ENCODE data around the gene PRR22.

The PRR22 gene

GRCh38 chr19:5784581-5785147 is at the start of gene PRR22:
Gene PRR22, minus strand, starts transcription at chr19:5784746. Its CDS starts 86 bp downstream, at chr19:5784660.
- no peak within 1 kb of the TSS for H3K4me3 ChIP-seq
- H3K9ac ChIP-seq (ENCODE audit: insufficient read length), result no peak within 1 kb of the TSS
- H3K9me3 ChIP-seq (ENCODE audit: low read depth, low read length), result no peaks in the 10 kb centered on the region
- no peak within 1 kb of the TSS for H3K27ac ChIP-seq
- H3K36me3 ChIP-seq (ENCODE audit: insufficient read depth, low read length), result peaks cover 45% of the 10 kb centered on the region
- DNase-seq (ENCODE audit: low read depth, low spot score), result no peak
- no peak for TF ChIP-seq POLR2AphosphoS5 (IDR thresholded peaks at IDR 0.05; ENCODE audit: borderline replicate concordance, low read depth, low read length)
- no peak for TF ChIP-seq FOXP2 (optimal IDR thresholded peaks at IDR 0.05; ENCODE audit: control extremely low read depth, extremely low read length, insufficient read depth)
- no peak for TF ChIP-seq EZH2 (IDR thresholded peaks at IDR 0.05)

GRCh38 chr19:5832527-5833216 is 48.1 kb upstream of the PRR22 start:
- DNase-seq (ENCODE audit: low read depth, low spot score), result no peak
- Histone ChIP-seq H3K9me3 (ENCODE audit: low read depth, low read length) (no peaks in the 10 kb centered on the region), H3K27ac (no peak overlapping the region), H3K9ac (ENCODE audit: insufficient read length) (no peak overlapping the region), H3K36me3 (ENCODE audit: insufficient read depth, low read length) (no peaks in the 10 kb centered on the region), H3K4me3 (no peak overlapping the region)
- TF ChIP-seq POLR2AphosphoS5 (IDR thresholded peaks at IDR 0.05; ENCODE audit: borderline replicate concordance, low read depth, low read length) (no peak), FOXP2 (optimal IDR thresholded peaks at IDR 0.05; ENCODE audit: control extremely low read depth, extremely low read length, insufficient read depth) (no peak), EZH2 (IDR thresholded peaks at IDR 0.05) (no peak)

- no peak overlapping the region for H3K27ac ChIP-seq
- no peak overlapping the region for H3K9ac ChIP-seq (ENCODE audit: insufficient read length)
- TF ChIP-seq FOXP2 (optimal IDR thresholded peaks at IDR 0.05; ENCODE audit: control extremely low read depth, extremely low read length, insufficient read depth) (no peak), EZH2 (IDR thresholded peaks at IDR 0.05) (no peak), POLR2AphosphoS5 (IDR thresholded peaks at IDR 0.05; ENCODE audit: borderline replicate concordance, low read depth, low read length) (no peak)
- DNase-seq (ENCODE audit: low read depth, low spot score), result no peak
- no peaks in the 10 kb centered on the region for H3K9me3 ChIP-seq (ENCODE audit: low read depth, low read length)
- no peak overlapping the region for H3K4me3 ChIP-seq
- no peaks in the 10 kb centered on the region for H3K36me3 ChIP-seq (ENCODE audit: insufficient read depth, low read length)
Observed at GRCh38 chr19:5832061-5832460, 47.5 kb upstream of the PRR22 start.

GRCh38 chr19:5831159-5831558 is 46.6 kb upstream of the PRR22 start:
- Histone ChIP-seq H3K27ac (no peak overlapping the region), H3K9ac (ENCODE audit: insufficient read length) (no peak overlapping the region), H3K4me3 (no peak overlapping the region), H3K36me3 (ENCODE audit: insufficient read depth, low read length) (no peaks in the 10 kb centered on the region), H3K9me3 (ENCODE audit: low read depth, low read length) (no peaks in the 10 kb centered on the region)
- DNase-seq (ENCODE audit: low read depth, low spot score), result no peak
- TF ChIP-seq FOXP2 (optimal IDR thresholded peaks at IDR 0.05; ENCODE audit: control extremely low read depth, extremely low read length, insufficient read depth), result no peak
- TF ChIP-seq POLR2AphosphoS5 (IDR thresholded peaks at IDR 0.05; ENCODE audit: borderline replicate concordance, low read depth, low read length), result no peak
- no peak for TF ChIP-seq EZH2 (IDR thresholded peaks at IDR 0.05)

GRCh38 chr19:5829567-5830310 is 45.2 kb upstream of the PRR22 start:
- TF ChIP-seq EZH2 (IDR thresholded peaks at IDR 0.05) (no peak), POLR2AphosphoS5 (IDR thresholded peaks at IDR 0.05; ENCODE audit: borderline replicate concordance, low read depth, low read length) (no peak), FOXP2 (optimal IDR thresholded peaks at IDR 0.05; ENCODE audit: control extremely low read depth, extremely low read length, insufficient read depth) (no peak)
- no peak for DNase-seq (ENCODE audit: low read depth, low spot score)
- Histone ChIP-seq H3K27ac (peak overlapping the region; percentile 97), H3K9me3 (ENCODE audit: low read depth, low read length) (no peaks in the 10 kb centered on the region), H3K4me3 (peak overlapping the region; percentile 87), H3K36me3 (ENCODE audit: insufficient read depth, low read length) (no peaks in the 10 kb centered on the region), H3K9ac (ENCODE audit: insufficient read length) (no peak overlapping the region)

- Histone ChIP-seq H3K9me3 (ENCODE audit: low read depth, low read length) (no peaks in the 10 kb centered on the region), H3K9ac (ENCODE audit: insufficient read length) (peak overlapping the region; percentile 89), H3K27ac (peak overlapping the region; percentile 97), H3K4me3 (peak overlapping the region; percentile 87), H3K36me3 (ENCODE audit: insufficient read depth, low read length) (no peaks in the 10 kb centered on the region)
- DNase-seq (ENCODE audit: low read depth, low spot score), result no peak
- TF ChIP-seq FOXP2 (optimal IDR thresholded peaks at IDR 0.05; ENCODE audit: control extremely low read depth, extremely low read length, insufficient read depth) (no peak), EZH2 (IDR thresholded peaks at IDR 0.05) (no peak), POLR2AphosphoS5 (IDR thresholded peaks at IDR 0.05; ENCODE audit: borderline replicate concordance, low read depth, low read length) (no peak)
Observed at GRCh38 chr19:5828661-5829566, 44.4 kb upstream of the PRR22 start.

- Histone ChIP-seq H3K9me3 (ENCODE audit: low read depth, low read length) (no peaks in the 10 kb centered on the region), H3K9ac (ENCODE audit: insufficient read length) (peak overlapping the region; percentile 89), H3K4me3 (peak overlapping the region; percentile 87), H3K36me3 (ENCODE audit: insufficient read depth, low read length) (no peaks in the 10 kb centered on the region), H3K27ac (peak overlapping the region; percentile 97)
- DNase-seq (ENCODE audit: low read depth, low spot score), result peak; percentile 63
- TF ChIP-seq EZH2 (IDR thresholded peaks at IDR 0.05) (no peak), POLR2AphosphoS5 (IDR thresholded peaks at IDR 0.05; ENCODE audit: borderline replicate concordance, low read depth, low read length) (peak; percentile 97), FOXP2 (optimal IDR thresholded peaks at IDR 0.05; ENCODE audit: control extremely low read depth, extremely low read length, insufficient read depth) (no peak)
Observed at GRCh38 chr19:5827891-5828660, 43.5 kb upstream of the PRR22 start.

Measured in SK-N-MC (cell line).